GM18867 (cell line): ENCODE data around the gene TCEAL2.
"Not testable (repeated sequence)": the region's sequence is repeated elsewhere in the genome, so short reads cannot be mapped to it uniquely, and the experiment has no call there.

Experiments used
- ATAC-seq: cut with Tn5 transposase; IDR thresholded peaks from one replicate; pipeline ENCODE4 v1.9.1; 2021; ENCODE audit warnings: mild to moderate bottlenecking, moderate library complexity; ENCODE audit not compliant: unreplicated experiment

Gene TCEAL2

DNA sequence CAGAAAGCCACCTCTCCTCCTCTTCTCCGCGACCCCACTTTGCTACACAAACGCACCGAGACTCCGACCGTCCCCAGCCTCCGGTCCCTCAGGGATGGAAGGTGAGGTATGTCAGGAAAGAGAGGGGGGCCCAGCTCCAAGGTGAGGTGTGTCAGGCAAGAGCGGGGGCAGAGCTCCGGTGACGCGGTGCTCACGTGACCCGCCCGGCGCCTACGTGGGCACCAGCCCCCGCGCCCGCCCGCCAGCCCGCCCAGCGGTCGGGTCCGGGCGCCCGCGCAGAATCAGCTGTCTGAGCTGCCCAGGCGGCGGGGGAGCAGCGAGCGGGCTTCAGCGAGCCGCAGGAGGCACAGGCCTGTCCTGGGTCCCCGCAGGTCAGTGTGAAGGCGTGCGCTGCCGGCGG lies at the start of gene TCEAL2:
TCEAL2 (plus strand) TSS at position 244 of the 400 bp plus-strand sequence. CDS start 1,152 bp downstream, outside the sequence.
- not testable (repeated sequence) for ATAC-seq

DNA sequence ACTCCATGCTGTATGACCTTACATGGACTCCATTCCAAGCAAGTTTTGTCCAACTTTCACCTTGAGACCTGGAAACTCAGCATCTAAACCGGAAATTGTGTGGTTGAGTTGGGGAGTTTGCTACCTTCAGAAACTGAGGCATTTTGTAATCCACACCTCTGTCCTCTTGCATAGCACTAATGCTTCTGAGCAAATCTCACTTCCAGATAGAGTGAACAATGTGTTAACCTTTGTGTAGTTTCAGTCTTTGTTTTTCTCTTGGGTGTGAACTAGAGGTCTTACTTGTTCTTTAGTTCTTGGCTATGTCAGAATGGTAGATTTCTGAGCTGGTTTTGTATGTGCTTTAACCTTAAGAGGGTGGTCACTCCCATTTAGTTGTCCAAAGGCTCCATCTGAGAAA lies 48.1 kb upstream of the TCEAL2 start:
- peak; percentile 75 for ATAC-seq

DNA sequence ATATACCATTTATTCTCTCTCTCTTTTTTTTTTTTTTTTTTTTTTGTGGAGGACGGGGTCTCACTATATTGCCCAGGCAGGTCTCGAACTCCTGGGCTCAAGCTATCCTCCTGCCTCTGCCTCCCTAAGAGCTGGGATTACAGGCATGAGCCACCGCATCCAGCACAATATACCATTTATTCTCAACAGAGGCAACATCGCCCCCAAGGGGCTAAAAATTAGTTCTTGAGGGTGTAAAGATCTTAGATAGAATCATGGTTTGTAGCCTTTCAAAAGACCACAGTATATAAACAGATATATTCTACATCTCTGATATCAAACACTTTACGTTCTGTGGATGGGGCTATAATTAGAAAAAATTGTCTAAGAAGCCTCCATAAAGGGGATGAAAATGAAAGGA lies 39.8 kb upstream of the TCEAL2 start:
- no peak for ATAC-seq

DNA sequence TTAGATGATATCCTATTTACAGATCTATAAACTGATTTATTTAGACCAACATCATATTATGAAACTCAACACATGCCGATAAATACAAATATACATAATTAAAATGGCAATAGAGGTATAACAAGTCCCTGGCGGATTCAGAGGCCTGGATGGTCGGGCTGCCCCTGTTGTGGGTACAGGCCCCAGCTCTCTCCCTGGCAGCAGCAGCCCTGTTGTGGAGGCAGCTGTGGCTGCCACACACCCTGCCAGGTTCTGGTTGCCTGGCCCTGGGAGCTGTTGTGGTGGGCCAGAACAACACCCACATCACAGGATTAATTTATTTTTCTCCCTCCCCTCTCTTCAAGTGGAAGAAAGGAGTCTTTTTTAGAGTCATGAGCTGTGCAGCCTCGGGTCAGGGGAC lies 12.1 kb upstream of the TCEAL2 start:
- no peak for ATAC-seq

GRCh38 chrX:102115748-102116147 lies 9.7 kb upstream of the TCEAL2 start:
- ATAC-seq = no peak

GRCh38 chrX:102125014-102125413 lies 465 bp upstream of the TCEAL2 start:
- ATAC-seq = not testable (repeated sequence)

GRCh38 chrX:102126080-102126818 lies 770 bp downstream of the TCEAL2 start:
- not testable (repeated sequence) for ATAC-seq

- ATAC-seq = no peak
Observed at GRCh38 chrX:102126863-102127262, 1.4 kb downstream of the TCEAL2 start.

GRCh38 chrX:102129473-102129872 lies 4.0 kb downstream of the TCEAL2 start:
- no peak for ATAC-seq

GRCh38 chrX:102138064-102138463 lies 12.6 kb downstream of the TCEAL2 start:
- no peak for ATAC-seq

- ATAC-seq = not testable (repeated sequence)
Observed at GRCh38 chrX:102140876-102141275, 15.4 kb downstream of the TCEAL2 start.

DNA sequence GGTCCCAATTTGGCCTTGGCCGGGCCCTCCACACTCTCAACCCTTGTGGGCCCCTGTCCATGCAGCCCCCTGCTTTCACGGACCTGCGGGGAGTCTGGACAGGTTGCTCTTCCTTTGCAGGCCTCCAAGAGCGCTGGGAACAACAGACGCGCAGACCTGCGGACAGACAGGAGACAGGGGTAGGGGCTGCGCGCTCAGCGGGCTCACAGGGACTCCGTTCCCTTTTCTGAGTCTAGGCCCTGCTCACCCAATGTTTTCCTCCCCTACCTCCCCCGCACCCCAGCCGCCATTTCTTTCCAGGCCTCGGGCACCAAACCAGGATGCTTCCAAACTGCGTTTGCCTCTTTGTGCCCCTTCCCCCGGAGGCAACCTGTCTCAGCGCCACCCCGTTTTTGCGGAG lies 16.2 kb downstream of the TCEAL2 start:
- not testable (repeated sequence) for ATAC-seq

DNA sequence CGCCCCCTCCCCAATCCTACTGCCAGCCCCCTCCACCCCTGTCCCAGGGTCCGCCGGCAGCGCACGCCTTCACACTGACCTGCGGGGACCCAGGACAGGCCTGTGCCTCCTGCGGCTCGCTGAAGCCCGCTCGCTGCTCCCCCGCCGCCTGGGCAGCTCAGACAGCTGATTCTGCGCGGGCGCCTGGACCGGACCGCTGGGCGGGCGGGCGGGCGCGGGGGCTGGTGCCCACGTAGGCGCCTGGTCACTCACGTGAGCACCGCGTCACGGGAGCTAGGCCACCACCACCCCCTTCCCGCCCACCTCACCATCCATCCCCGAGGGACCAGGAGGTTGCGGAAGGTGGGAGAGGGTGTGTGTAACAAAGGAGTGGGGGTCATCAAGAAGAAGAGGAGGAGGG lies 16.8 kb downstream of the TCEAL2 start, which contains the start of gene TCEAL6:
TCEAL6 (minus strand) TSS at position 208 of the 400 bp plus-strand sequence.
- ATAC-seq = not testable (repeated sequence)

DNA sequence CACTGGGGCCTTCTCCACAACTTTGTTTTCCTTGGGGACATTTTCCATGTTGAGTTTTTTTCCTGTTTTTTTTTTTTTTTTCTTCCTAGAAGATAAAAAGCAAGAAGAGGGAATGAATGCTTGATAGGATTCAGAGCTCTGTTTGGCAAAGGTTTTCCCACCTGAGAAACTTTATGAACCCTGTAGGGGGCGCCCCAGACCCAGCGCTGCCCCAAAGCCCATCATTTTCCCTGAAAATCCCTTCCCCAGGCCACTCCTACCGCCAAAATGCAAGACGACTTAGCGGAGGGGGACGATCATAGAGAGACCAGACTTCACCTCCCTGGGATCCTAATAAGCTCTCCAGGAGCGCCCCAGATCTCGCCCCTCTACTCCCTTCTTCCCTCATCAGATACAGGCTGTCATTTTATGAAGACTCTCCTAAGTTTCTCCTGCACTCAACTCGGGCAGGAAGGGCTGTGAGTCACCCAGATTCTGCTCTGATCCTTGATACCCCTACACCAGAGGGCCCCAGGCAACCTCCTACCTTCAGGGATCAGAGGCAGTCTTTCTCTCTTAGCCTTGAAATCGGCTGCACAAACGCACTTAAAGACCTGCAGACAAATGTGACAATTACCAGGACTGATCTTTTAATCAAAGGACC lies 28.9 kb downstream of the TCEAL2 start:
- ATAC-seq = no peak

GRCh38 chrX:102154900-102155805 lies 29.7 kb downstream of the TCEAL2 start:
- ATAC-seq = peak; percentile 33

- ATAC-seq = peak; percentile 93
Observed at GRCh38 chrX:102155806-102156179, 30.3 kb downstream of the TCEAL2 start, which contains the start of gene BEX5. TSS of gene BEX5 (minus strand) at chrX:102155977. CDS start at chrX:102154265, 1,712 bp downstream.
